Lower lobe of right lung (tissue), 2 donors: ENCODE data around the gene GNAZ. TPM values are rescaled to one million over a fixed set of nuclear protein-coding genes. Genes with fewer than 3 reads are reported as not detected.

Experiments
- ATAC-seq, 2 donors: fragments of 200-7000 bp; cut with Tn5 transposase; one replicate each; pipeline ENCODE4 v1.9.1; 2020 to 2022; ENCODE audit warnings: mild to moderate bottlenecking in 2 of 2, moderate library complexity in 2 of 2
- DNase-seq: peaks from one replicate; pipeline ENCODE4 v3.0.0-alpha.2; 2020
- H3K27ac ChIP-seq: fragments of 200-600 bp; one replicate; pipeline ENCODE4 v1.8.0; 2022
- H3K27me3 ChIP-seq: fragments of 200-600 bp; one replicate; pipeline ENCODE4 v1.8.0; 2022; ENCODE audit warnings: low read depth
- H3K36me3 ChIP-seq: fragments of 200-600 bp; one replicate; pipeline ENCODE4 v1.8.0; 2022; ENCODE audit warnings: mild to moderate bottlenecking
- H3K4me1 ChIP-seq: fragments of 200-600 bp; one replicate; pipeline ENCODE4 v1.8.0; 2022
- H3K4me3 ChIP-seq: fragments of 200-600 bp; one replicate; pipeline ENCODE4 v1.8.0; 2022; ENCODE audit warnings: mild to moderate bottlenecking
- H3K9me3 ChIP-seq: fragments of 200-600 bp; one replicate; pipeline ENCODE4 v1.8.0; 2022
- CTCF ChIP-seq: fragments of 200-600 bp; IDR thresholded peaks from one replicate; pipeline ENCODE4 v1.8.0; 2022; ENCODE audit warnings: antibody characterized with exemption, mild to moderate bottlenecking
- intact Hi-C: fragments of 100-400 bp; cut with DNase I; formaldehyde crosslinking; loops from one replicate; pipeline ENCODE4 v1.11.0; 2022
- total RNA-seq: library from RNA; stranded (reverse); fragmentation: NEBNext Ultra II Directional; extraction: Animal tissue kit (Norgen Biotek cat#: 25700); gene quantifications from one replicate; pipeline ENCODE4 v1.2.1, GENCODE V29; 2021
- donor health status: DM: no; HTN: yes; CAD: no; lungs with severe emphysema.

Gene GNAZ
- total RNA-seq, 1 donor from 2014 or later = 2.4 TPM

- Histone ChIP-seq H3K27ac (no peak overlapping the region), H3K4me1 (no peaks in the 10 kb centered on the region), H3K4me3 (no peak overlapping the region), H3K27me3 (no peaks in the 10 kb centered on the region), H3K9me3 (no peaks in the 10 kb centered on the region), H3K36me3 (no peaks in the 10 kb centered on the region)
- ATAC-seq (no peak), DNase-seq (no peak)
- no peak for TF ChIP-seq CTCF
- intact Hi-C loops = no loop called here
Observed at GRCh38 chr22:23089633-23090456, 19.5 kb downstream of the GNAZ start.

DNA sequence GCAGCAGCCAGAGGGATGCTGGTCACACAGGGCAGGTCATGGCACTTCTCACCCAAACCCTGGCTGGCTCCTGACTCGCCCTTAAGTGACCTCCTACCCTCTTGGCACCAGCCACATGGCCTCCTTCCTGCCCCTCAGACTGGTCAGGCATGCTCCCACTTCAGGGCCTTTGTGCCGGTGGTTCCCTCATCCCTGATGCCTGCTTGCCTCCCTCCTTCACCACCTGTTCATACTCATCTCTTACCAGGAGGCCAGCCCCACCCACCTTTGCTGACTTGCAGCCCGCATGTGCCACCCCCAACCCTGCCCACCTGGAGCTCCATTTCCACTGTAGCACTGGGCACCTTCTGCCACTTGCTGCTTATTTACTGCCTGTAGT, 20.1 kb downstream of the GNAZ start:
- Histone ChIP-seq H3K4me3 (no peak overlapping the region), H3K36me3 (no peaks in the 10 kb centered on the region), H3K27ac (no peak overlapping the region), H3K27me3 (no peaks in the 10 kb centered on the region), H3K9me3 (no peaks in the 10 kb centered on the region), H3K4me1 (no peaks in the 10 kb centered on the region)
- ATAC-seq (no peak), DNase-seq (no peak)
- intact Hi-C loops = no loop called here
- no peak for TF ChIP-seq CTCF

GRCh38 chr22:23091760-23092159, 21.4 kb downstream of the GNAZ start:
- no peak for ATAC-seq

DNA sequence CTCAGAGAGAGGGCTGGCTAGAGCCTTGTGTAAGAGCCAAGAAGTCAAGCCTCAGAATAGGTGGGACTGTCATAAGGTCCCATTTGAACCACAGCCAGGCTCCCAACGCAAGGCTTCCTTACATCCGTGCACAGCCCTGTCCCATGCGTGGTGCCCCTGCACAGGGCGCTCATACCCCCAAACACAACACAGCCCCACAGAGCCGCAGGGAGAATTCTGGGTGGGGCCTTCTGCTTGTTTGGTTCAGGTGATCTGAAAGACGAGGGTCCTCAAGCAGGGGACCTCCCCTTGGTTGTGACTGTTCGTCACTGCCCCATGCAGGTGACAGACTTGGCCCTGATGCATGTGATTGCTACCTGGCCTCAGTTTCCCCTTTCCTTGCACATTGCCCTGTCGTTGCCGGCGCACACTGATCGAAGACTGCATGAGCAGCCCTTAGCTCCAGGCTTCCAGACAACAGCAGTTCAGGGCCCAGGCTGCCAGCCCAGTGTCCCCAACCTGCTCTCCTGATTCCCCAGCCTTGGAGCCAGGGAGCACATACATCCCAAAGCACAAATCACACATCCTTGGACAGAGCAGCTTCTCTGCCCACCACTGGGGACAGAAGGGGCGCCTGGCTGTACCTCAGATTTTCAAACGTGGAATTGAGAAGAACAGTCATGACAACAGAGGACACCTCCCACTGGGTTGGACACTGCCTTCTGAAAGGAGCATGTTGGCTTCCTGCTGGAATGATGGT, 22.1 kb downstream of the GNAZ start:
- Histone ChIP-seq H3K9me3 (no peaks in the 10 kb centered on the region), H3K27ac (no peak overlapping the region), H3K4me1 (no peaks in the 10 kb centered on the region), H3K36me3 (no peaks in the 10 kb centered on the region), H3K4me3 (no peak overlapping the region), H3K27me3 (no peaks in the 10 kb centered on the region)
- ATAC-seq (no peak), DNase-seq (no peak)
- no peak for TF ChIP-seq CTCF
- intact Hi-C loops = no loop called here

More at GRCh38 chr22:23091760-23092159, 21.4 kb downstream of the GNAZ start:
- Histone ChIP-seq H3K27ac (no peak overlapping the region), H3K9me3 (no peaks in the 10 kb centered on the region), H3K27me3 (no peaks in the 10 kb centered on the region), H3K4me1 (no peaks in the 10 kb centered on the region), H3K4me3 (no peak overlapping the region), H3K36me3 (no peaks in the 10 kb centered on the region)
- intact Hi-C loops = no loop called here
- TF ChIP-seq CTCF = no peak
- DNase-seq = no peak

DNA sequence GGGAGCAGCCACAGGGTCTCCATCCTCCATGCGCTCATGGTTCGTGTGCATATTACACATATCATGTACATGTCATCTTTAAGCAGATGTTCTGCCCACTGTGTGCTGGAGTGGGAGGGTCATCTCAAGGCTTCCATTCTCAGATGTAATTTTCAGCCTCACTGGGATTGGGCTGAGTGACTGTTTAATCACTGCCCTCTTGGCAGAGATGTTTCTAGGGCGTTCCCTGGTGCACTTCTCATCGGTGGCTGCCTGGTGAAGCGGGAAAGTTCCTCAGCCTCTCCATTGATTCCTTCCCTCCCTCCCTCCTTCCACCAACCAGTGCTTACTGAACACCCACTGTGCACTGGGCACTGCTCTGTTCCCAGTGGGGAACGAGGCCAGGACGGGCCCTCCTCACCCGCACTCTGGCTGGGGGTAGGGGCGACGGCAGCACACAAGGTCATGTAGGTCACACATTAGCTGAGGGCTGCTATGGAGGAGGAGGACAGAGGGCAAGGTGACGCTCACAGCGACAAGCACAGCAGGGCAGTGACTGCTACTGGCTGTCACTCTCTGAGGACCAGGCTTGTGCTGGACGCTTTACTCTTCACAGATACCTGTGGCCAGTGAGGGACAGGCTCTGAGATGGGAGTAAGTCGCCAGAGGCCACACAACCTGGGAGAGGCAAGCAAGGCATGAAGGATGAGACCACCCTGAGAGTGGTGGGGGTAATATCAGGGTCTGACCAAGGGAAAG, 22.9 kb downstream of the GNAZ start:
- Histone ChIP-seq H3K9me3 (no peaks in the 10 kb centered on the region), H3K4me1 (peaks cover 3% of the 10 kb centered on the region), H3K36me3 (no peaks in the 10 kb centered on the region), H3K27me3 (no peaks in the 10 kb centered on the region), H3K27ac (no peak overlapping the region), H3K4me3 (no peak overlapping the region)
- no peak for DNase-seq
- intact Hi-C loops = no loop called here
- no peak for TF ChIP-seq CTCF
- ATAC-seq = no peak
